Lower leg skin (tissue), 4 donors: ENCODE results near the gene ZNF765. TPM values are rescaled to one million over a fixed set of nuclear protein-coding genes. Genes with fewer than 3 reads are reported as not detected.
A peak's percentile ranks its signal among the peaks of the same experiment; 100 is the strongest.

ENCODE experiments used
- DNase-seq, 2 donors: peaks; one replicate each; pipeline ENCODE4 v3.0.0-alpha.2; 2019; ENCODE audit warnings: low spot score in 2 of 2
- H3K4me3 ChIP-seq: fragments of 200-600 bp; sonication (generic); 2 replicates; pipeline ENCODE4 v1.5.1; 2017; ENCODE audit warnings: mild to moderate bottlenecking, low read depth; ENCODE audit not compliant: poor library complexity, severe bottlenecking
- CTCF ChIP-seq, 3 donors: fragments of 450-650 bp; IDR thresholded peaks; one replicate each; pipeline ENCODE4 v1.5.1; 2016; ENCODE audit warnings: antibody characterized with exemption in 3 of 3, mild to moderate bottlenecking in 3 of 3, moderate library complexity in 2 of 3
- POLR2A ChIP-seq, 2 donors: fragments of 450-650 bp; IDR thresholded peaks; one replicate each; pipeline ENCODE4 v1.6.1; 2016 to 2017; ENCODE audit warnings: antibody characterized with exemption in 2 of 2, mild to moderate bottlenecking in 1 of 2, moderate library complexity in 1 of 2
- WGBS, 2 donors: methylation state at CpG; one replicate each; pipeline ENCODE4 v1.1.5; 2018; 5-methylcytosine and 5-hydroxymethylcytosine counted together
- intact Hi-C: fragments of 100-400 bp; cut with DNase I; formaldehyde crosslinking; loops from one replicate; pipeline ENCODE4 v1.15.0; 2023; ENCODE audit warnings: low total_unique reads
- total RNA-seq, 4 donors: library from RNA; depleted of rRNA; stranded (reverse); fragments of >200 nt; gene quantifications; one replicate each; pipeline ENCODE4 v1.1.0, GENCODE V29; 2016

Gene ZNF765
- total RNA-seq, 4 donors from 2014 or later = 8.3 to 11.6 (median 9.1) TPM

GRCh38 chr19:53365899-53366493, 29.0 kb upstream of the ZNF765 start:
- intact Hi-C loops = no loop called here
- WGBS, 2 donors = 1% methylated on average over 23 to 32 of the region's 32 CpGs

GRCh38 chr19:53372196-53372595, 22.8 kb upstream of the ZNF765 start:
- WGBS, 2 donors = 83 to 93% methylated on average over 4 of the region's 4 CpGs
- no peak for TF ChIP-seq POLR2A (IDR thresholded peaks at IDR 0.05)
- no peak for TF ChIP-seq CTCF (IDR thresholded peaks at IDR 0.05)
- DNase-seq = no peak
- intact Hi-C loops = no loop called here
- H3K4me3 ChIP-seq = no peak overlapping the region

More at GRCh38 chr19:53365899-53366493, 29.0 kb upstream of the ZNF765 start:
- DNase-seq = no peak
- peak overlapping the region; percentile 48 for H3K4me3 ChIP-seq
- no peak for TF ChIP-seq POLR2A (IDR thresholded peaks at IDR 0.05)
- no peak for TF ChIP-seq CTCF (IDR thresholded peaks at IDR 0.05)

- WGBS, 2 donors = 64% methylated on average over 3 of the region's 3 CpGs
- no peak overlapping the region for H3K4me3 ChIP-seq
- DNase-seq = no peak
- intact Hi-C loops = no loop called here
- TF ChIP-seq POLR2A (IDR thresholded peaks at IDR 0.05) = no peak
- TF ChIP-seq CTCF (IDR thresholded peaks at IDR 0.05) = no peak
These were observed 20.7 kb upstream of the ZNF765 start for GRCh38 chr19:53374288-53374687.

- intact Hi-C loops = no loop called here
- TF ChIP-seq POLR2A (IDR thresholded peaks at IDR 0.05) (no peak), CTCF (IDR thresholded peaks at IDR 0.05) (no peak)
- no peak overlapping the region for H3K4me3 ChIP-seq
- 94 to 100% methylated on average over 1 of the region's 1 CpG for WGBS, 2 donors
- DNase-seq = no peak
These were observed 20.2 kb upstream of the ZNF765 start for GRCh38 chr19:53374743-53375142.

- TF ChIP-seq POLR2A (IDR thresholded peaks at IDR 0.05) (no peak), CTCF (IDR thresholded peaks at IDR 0.05) (no peak)
These were observed 13.6 kb upstream of the ZNF765 start for GRCh38 chr19:53381376-53381775.

GRCh38 chr19:53388168-53388567, 6.8 kb upstream of the ZNF765 start:
- TF ChIP-seq POLR2A (IDR thresholded peaks at IDR 0.05) (no peak), CTCF (IDR thresholded peaks at IDR 0.05) (no peak)
- WGBS, 2 donors = 51 to 56% methylated on average over 3 of the region's 3 CpGs
- no peak for DNase-seq
- H3K4me3 ChIP-seq = no peak overlapping the region
- intact Hi-C loops = no loop called here

More at GRCh38 chr19:53381376-53381775, 13.6 kb upstream of the ZNF765 start:
- intact Hi-C loops = no loop called here
- 91 to 95% methylated on average over 3 of the region's 3 CpGs for WGBS, 2 donors
- no peak for DNase-seq
- no peak overlapping the region for H3K4me3 ChIP-seq
